ENCODE data around the gene MYO9B. TPM values are rescaled to one million over a fixed set of nuclear protein-coding genes. Genes with fewer than 3 reads are reported as not detected.

MYO9B gene
- total and polyA plus RNA-seq, 2 experiments from 2014 or later, result 29.9 to 32.4 TPM

GRCh38 chr19:17240062-17240752 is 164.6 kb downstream of the MYO9B start:
- no peak overlapping the region for H3K4me3 ChIP-seq
- WGBS (ENCODE audit: low lambda C conversion rate, missing lambda C conversion rate), result 56% methylated on average over 23 of the region's 24 CpGs
- no peak overlapping the region for H2AFZ ChIP-seq
- no peaks in the 10 kb centered on the region for H3K9me2 ChIP-seq (replicated peaks; ENCODE audit: insufficient read depth)
- no peaks in the 10 kb centered on the region for H3K27me3 ChIP-seq
- DNase-seq (ENCODE audit: low spot score), result no peak
- TF ChIP-seq EZH2 (IDR thresholded peaks at IDR 0.05; ENCODE audit: borderline replicate concordance), result no peak
- TF ChIP-seq CTCF (IDR thresholded peaks at IDR 0.05; ENCODE audit: poor library complexity), result no peak
- TF ChIP-seq EZH2phosphoT487 (IDR thresholded peaks at IDR 0.05; ENCODE audit: low read depth, severe bottlenecking, unreplicated experiment), result no peak
- peaks cover 41% of the 10 kb centered on the region for H4K20me1 ChIP-seq (ENCODE audit: insufficient read depth, poor library complexity, severe bottlenecking)
- peaks cover 58% of the 10 kb centered on the region for H3K4me1 ChIP-seq (ENCODE audit: insufficient read depth)
- no peaks in the 10 kb centered on the region for H3K36me3 ChIP-seq (replicated peaks; ENCODE audit: insufficient read depth, low read depth)
- H3K9me3 ChIP-seq (ENCODE audit: low read depth), result no peaks in the 10 kb centered on the region
- peaks cover 84% of the 10 kb centered on the region for H3K79me2 ChIP-seq
- peak overlapping the region; percentile 98 for H3K4me2 ChIP-seq
- peak overlapping the region; percentile 86 for H3K27ac ChIP-seq

- Histone ChIP-seq H3K27me3 (no peaks in the 10 kb centered on the region), H3K4me1 (ENCODE audit: insufficient read depth) (peaks cover 51% of the 10 kb centered on the region), H3K4me2 (peak overlapping the region; percentile 98), H3K36me3 (replicated peaks; ENCODE audit: insufficient read depth, low read depth) (no peaks in the 10 kb centered on the region), H3K27ac (peak overlapping the region; percentile 86), H3K4me3 (no peak overlapping the region), H3K9me3 (ENCODE audit: low read depth) (no peaks in the 10 kb centered on the region), H2AFZ (no peak overlapping the region), H3K79me2 (peaks cover 82% of the 10 kb centered on the region), H4K20me1 (ENCODE audit: insufficient read depth, poor library complexity, severe bottlenecking) (peaks cover 39% of the 10 kb centered on the region), H3K9me2 (replicated peaks; ENCODE audit: insufficient read depth) (no peaks in the 10 kb centered on the region)
- TF ChIP-seq CTCF (IDR thresholded peaks at IDR 0.05; ENCODE audit: poor library complexity) (no peak), EZH2 (IDR thresholded peaks at IDR 0.05; ENCODE audit: borderline replicate concordance) (no peak), EZH2phosphoT487 (IDR thresholded peaks at IDR 0.05; ENCODE audit: low read depth, severe bottlenecking, unreplicated experiment) (no peak)
- 83% methylated on average over 6 of the region's 6 CpGs for WGBS (ENCODE audit: low lambda C conversion rate, missing lambda C conversion rate)
- DNase-seq (ENCODE audit: low spot score), result no peak
Measured at GRCh38 chr19:17240826-17241399, 165.3 kb downstream of the MYO9B start.

GRCh38 chr19:17242431-17243208 is 167.0 kb downstream of the MYO9B start:
- peaks cover 54% of the 10 kb centered on the region for H3K4me1 ChIP-seq (ENCODE audit: insufficient read depth)
- peak overlapping the region; percentile 86 for H3K27ac ChIP-seq
- WGBS (ENCODE audit: low lambda C conversion rate, missing lambda C conversion rate), result 53% methylated on average over 8 of the region's 8 CpGs

More at GRCh38 chr19:17242431-17243208, 167.0 kb downstream of the MYO9B start:
- Histone ChIP-seq H3K36me3 (replicated peaks; ENCODE audit: insufficient read depth, low read depth) (no peaks in the 10 kb centered on the region), H3K79me2 (peaks cover 71% of the 10 kb centered on the region), H3K4me3 (peak overlapping the region; percentile 95), H3K27me3 (no peaks in the 10 kb centered on the region), H4K20me1 (ENCODE audit: insufficient read depth, poor library complexity, severe bottlenecking) (peaks cover 31% of the 10 kb centered on the region), H3K9me2 (replicated peaks; ENCODE audit: insufficient read depth) (no peaks in the 10 kb centered on the region), H3K4me2 (peak overlapping the region; percentile 98), H3K9me3 (ENCODE audit: low read depth) (no peaks in the 10 kb centered on the region), H2AFZ (no peak overlapping the region)
- TF ChIP-seq CTCF (IDR thresholded peaks at IDR 0.05; ENCODE audit: poor library complexity) (no peak), EZH2phosphoT487 (IDR thresholded peaks at IDR 0.05; ENCODE audit: low read depth, severe bottlenecking, unreplicated experiment) (no peak), EZH2 (IDR thresholded peaks at IDR 0.05; ENCODE audit: borderline replicate concordance) (no peak)
- DNase-seq (ENCODE audit: low spot score), result no peak

Measured in hepatocyte (in vitro differentiated cells).